Measurements from ENCODE around the gene ADD3. TPM values are rescaled to one million over a fixed set of nuclear protein-coding genes. Genes with fewer than 3 reads are reported as not detected.

The ADD3 gene
- total and polyA plus RNA-seq, 2 experiments from 2014 or later, result 96.9 to 114 TPM

- no peaks in the 10 kb centered on the region for H3K27me3 ChIP-seq
- TF ChIP-seq CTCF (IDR thresholded peaks at IDR 0.05; ENCODE audit: low read depth, low read length), result no peak
- H3K36me3 ChIP-seq, result no peaks in the 10 kb centered on the region
- no peaks in the 10 kb centered on the region for H3K9me3 ChIP-seq (ENCODE audit: low read depth)
- peak in 1 of 2 donors; percentile 90 for DNase-seq (ENCODE audit: low read depth in 1 of 2, low spot score in 1 of 2)
- H3K27ac ChIP-seq, result no peak overlapping the region
- H3K4me3 ChIP-seq, result no peak overlapping the region
- peaks cover 34% of the 10 kb centered on the region for H3K4me1 ChIP-seq (ENCODE audit: low read depth)
Measured at GRCh38 chr10:110081911-110082310, 74.1 kb downstream of the ADD3 start.

- Histone ChIP-seq H3K4me1 (ENCODE audit: low read depth) (peaks cover 19% of the 10 kb centered on the region), H3K27ac (peak overlapping the region; percentile 49), H3K9me3 (ENCODE audit: low read depth) (no peaks in the 10 kb centered on the region), H3K4me3 (no peak overlapping the region), H3K36me3 (no peaks in the 10 kb centered on the region), H3K27me3 (no peaks in the 10 kb centered on the region)
- DNase-seq (ENCODE audit: low read depth in 1 of 2, low spot score in 1 of 2), result peak in 1 of 2 donors; percentile 58
- TF ChIP-seq CTCF (IDR thresholded peaks at IDR 0.05; ENCODE audit: low read depth, low read length), result no peak
Measured at GRCh38 chr10:110083884-110084283, 76.1 kb downstream of the ADD3 start.

- Histone ChIP-seq H3K27me3 (no peaks in the 10 kb centered on the region), H3K36me3 (no peaks in the 10 kb centered on the region), H3K4me3 (no peak overlapping the region), H3K4me1 (ENCODE audit: low read depth) (peaks cover 16% of the 10 kb centered on the region), H3K27ac (no peak overlapping the region), H3K9me3 (ENCODE audit: low read depth) (no peaks in the 10 kb centered on the region)
- no peak for DNase-seq (ENCODE audit: low read depth in 1 of 2, low spot score in 1 of 2)
- TF ChIP-seq CTCF (IDR thresholded peaks at IDR 0.05; ENCODE audit: low read depth, low read length), result no peak
Measured at GRCh38 chr10:110087682-110088081, 79.9 kb downstream of the ADD3 start.

- no peak for TF ChIP-seq CTCF (IDR thresholded peaks at IDR 0.05; ENCODE audit: low read depth, low read length)
- Histone ChIP-seq H3K4me1 (ENCODE audit: low read depth) (peaks cover 15% of the 10 kb centered on the region), H3K27me3 (no peaks in the 10 kb centered on the region), H3K36me3 (no peaks in the 10 kb centered on the region), H3K27ac (no peak overlapping the region), H3K9me3 (ENCODE audit: low read depth) (no peaks in the 10 kb centered on the region), H3K4me3 (no peak overlapping the region)
- DNase-seq (ENCODE audit: low read depth in 1 of 2, low spot score in 1 of 2), result no peak
Measured at GRCh38 chr10:110088367-110089104, 80.8 kb downstream of the ADD3 start.

GRCh38 chr10:110091830-110092229 is 84.0 kb downstream of the ADD3 start:
- DNase-seq (ENCODE audit: low read depth in 1 of 2, low spot score in 1 of 2), result no peak
- no peak for TF ChIP-seq CTCF (IDR thresholded peaks at IDR 0.05; ENCODE audit: low read depth, low read length)

More at GRCh38 chr10:110091830-110092229, 84.0 kb downstream of the ADD3 start:
- H3K9me3 ChIP-seq (ENCODE audit: low read depth), result no peaks in the 10 kb centered on the region
- peaks cover 5% of the 10 kb centered on the region for H3K4me1 ChIP-seq (ENCODE audit: low read depth)
- H3K4me3 ChIP-seq, result no peak overlapping the region
- H3K27me3 ChIP-seq, result no peaks in the 10 kb centered on the region
- H3K27ac ChIP-seq, result no peak overlapping the region
- H3K36me3 ChIP-seq, result no peaks in the 10 kb centered on the region

Measured in cardiac muscle cell (in vitro differentiated cells and primary cell).